Right lobe of liver (tissue), 6 donors: ENCODE data around the gene TICRR. TPM values are rescaled to one million over a fixed set of nuclear protein-coding genes. Genes with fewer than 3 reads are reported as not detected.

Experiments
- ATAC-seq, 4 donors: fragments of 200-7000 bp; cut with Tn5 transposase; one replicate each; pipeline ENCODE4 v1.9.1; 2020; ENCODE audit warnings: mild to moderate bottlenecking in 4 of 4, moderate library complexity in 4 of 4
- DNase-seq, 3 donors: peaks; one replicate each; pipeline ENCODE4 v3.0.0-alpha.2; 2020
- H3K27ac ChIP-seq, 3 donors: fragments of 200-600 bp; one replicate each; pipeline ENCODE4 v1.8.0; 2022
- H3K27me3 ChIP-seq, 2 donors: fragments of 200-600 bp; one replicate each; pipeline ENCODE4 v1.8.0; 2022
- H3K36me3 ChIP-seq, 4 donors: fragments of 200-600 bp; sonication (generic) in 1 of 4; one replicate each; pipeline versions ENCODE4 v1.5.1 to v1.8.0; 2017 to 2022; ENCODE audit warnings: control low read depth in 1 of 4
- H3K4me1 ChIP-seq, 4 donors: fragments of 200-600 bp; sonication (generic) in 1 of 4; one replicate each; pipeline versions ENCODE4 v1.5.1 to v1.8.0; 2017 to 2022; ENCODE audit warnings: control low read depth in 1 of 4
- H3K4me3 ChIP-seq, 3 donors: fragments of 200-600 bp; one replicate each; pipeline ENCODE4 v1.8.0; 2022
- H3K9me3 ChIP-seq, 4 donors: fragments of 200-600 bp; sonication (generic) in 1 of 4; one replicate each; pipeline versions ENCODE4 v1.5.1 to v1.8.0; 2017 to 2022; ENCODE audit warnings: control low read depth in 1 of 4
- POLR2A ChIP-seq: fragments of 450-650 bp; IDR thresholded peaks from one replicate; pipeline ENCODE4 v1.6.1; 2017; ENCODE audit warnings: antibody characterized with exemption, mild to moderate bottlenecking
- WGBS: methylation state at CpG from one replicate; pipeline ENCODE4 v1.1.6; 2018; ENCODE audit warnings: low coverage, low lambda C conversion rate; ENCODE audit not compliant: insufficient coverage; ENCODE audit errors: missing lambda C conversion rate; 5-methylcytosine and 5-hydroxymethylcytosine counted together
- intact Hi-C, 2 donors: fragments of 100-400 bp; cut with DNase I; formaldehyde crosslinking; loops; one replicate each; pipeline versions ENCODE4 v1.11.2 to v1.14.1; 2022
- total RNA-seq, 6 experiments: library from RNA; depleted of rRNA in 2 of 6; stranded (reverse); fragments of >200 nt in 2 of 6; fragmentation: NEBNext Ultra II Directional in 3 of 6; extraction: Animal tissue kit (Norgen Biotek cat#: 25700) in 3 of 6; gene quantifications; one replicate each; pipeline versions ENCODE4 v1.1.0 to v1.2.4, GENCODE V29; 2016 to 2023
- TF ChIP-seq, protein P1 (sequence below), 4 donors: fragments of 200-600 bp in 3 of 4; fragments of 450-650 bp in 1 of 4; IDR thresholded peaks; one replicate each; pipeline versions ENCODE4 v1.5.1 to v1.8.0; 2016 to 2022; ENCODE audit warnings: antibody characterized with exemption in 4 of 4, mild to moderate bottlenecking in 2 of 4
- donor health status: DM: no; HTN: yes; CAD: no.
- donor health status: DM: no; HTN: no; CAD: no.
- donor health status: DM: no; HTN: no; CAD: no.
- donor health status: DM: no; HTN: yes; CAD: no.
- donor health status: DM: no; HTN: yes; CAD: no.

Gene TICRR
- total RNA-seq, 6 experiments from 2014 or later = 0.05 to 1.1 (median 0.24) TPM; not detected in 1

DNA sequence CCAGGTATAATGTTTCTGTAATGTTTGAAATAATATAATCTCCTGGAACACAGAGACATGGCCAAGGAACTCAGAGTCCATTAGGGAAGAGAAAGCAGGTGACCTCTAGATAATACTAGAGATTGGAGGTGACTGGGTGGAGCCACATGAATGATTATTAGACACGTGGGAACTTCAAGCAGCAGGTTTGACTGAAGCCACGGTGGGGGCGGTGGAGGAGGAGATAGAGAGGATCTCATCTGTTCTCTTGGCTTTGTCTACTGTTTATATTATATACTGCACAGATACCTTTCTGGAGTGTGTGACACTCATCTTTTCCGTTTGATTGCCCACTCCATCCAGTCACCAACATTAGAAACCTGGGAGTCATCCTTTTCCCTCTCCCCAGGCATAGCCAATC is 46.3 kb downstream of the TICRR start:
- ATAC-seq = no peak
- no peaks in the 10 kb centered on the region for H3K9me3 ChIP-seq
- no peak overlapping the region for H3K4me3 ChIP-seq
- TF ChIP-seq, protein P1, sequence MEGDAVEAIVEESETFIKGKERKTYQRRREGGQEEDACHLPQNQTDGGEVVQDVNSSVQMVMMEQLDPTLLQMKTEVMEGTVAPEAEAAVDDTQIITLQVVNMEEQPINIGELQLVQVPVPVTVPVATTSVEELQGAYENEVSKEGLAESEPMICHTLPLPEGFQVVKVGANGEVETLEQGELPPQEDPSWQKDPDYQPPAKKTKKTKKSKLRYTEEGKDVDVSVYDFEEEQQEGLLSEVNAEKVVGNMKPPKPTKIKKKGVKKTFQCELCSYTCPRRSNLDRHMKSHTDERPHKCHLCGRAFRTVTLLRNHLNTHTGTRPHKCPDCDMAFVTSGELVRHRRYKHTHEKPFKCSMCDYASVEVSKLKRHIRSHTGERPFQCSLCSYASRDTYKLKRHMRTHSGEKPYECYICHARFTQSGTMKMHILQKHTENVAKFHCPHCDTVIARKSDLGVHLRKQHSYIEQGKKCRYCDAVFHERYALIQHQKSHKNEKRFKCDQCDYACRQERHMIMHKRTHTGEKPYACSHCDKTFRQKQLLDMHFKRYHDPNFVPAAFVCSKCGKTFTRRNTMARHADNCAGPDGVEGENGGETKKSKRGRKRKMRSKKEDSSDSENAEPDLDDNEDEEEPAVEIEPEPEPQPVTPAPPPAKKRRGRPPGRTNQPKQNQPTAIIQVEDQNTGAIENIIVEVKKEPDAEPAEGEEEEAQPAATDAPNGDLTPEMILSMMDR (IDR thresholded peaks at IDR 0.05) = no peak
- no peak for TF ChIP-seq POLR2A
- no peak overlapping the region for H3K27ac ChIP-seq
- H3K36me3 ChIP-seq = no peaks in the 10 kb centered on the region
- DNase-seq = no peak
- no peaks in the 10 kb centered on the region for H3K27me3 ChIP-seq
- WGBS = 82% methylated on average over 4 of the region's 4 CpGs
- intact Hi-C loops = no loop called here
- H3K4me1 ChIP-seq = no peaks in the 10 kb centered on the region

DNA sequence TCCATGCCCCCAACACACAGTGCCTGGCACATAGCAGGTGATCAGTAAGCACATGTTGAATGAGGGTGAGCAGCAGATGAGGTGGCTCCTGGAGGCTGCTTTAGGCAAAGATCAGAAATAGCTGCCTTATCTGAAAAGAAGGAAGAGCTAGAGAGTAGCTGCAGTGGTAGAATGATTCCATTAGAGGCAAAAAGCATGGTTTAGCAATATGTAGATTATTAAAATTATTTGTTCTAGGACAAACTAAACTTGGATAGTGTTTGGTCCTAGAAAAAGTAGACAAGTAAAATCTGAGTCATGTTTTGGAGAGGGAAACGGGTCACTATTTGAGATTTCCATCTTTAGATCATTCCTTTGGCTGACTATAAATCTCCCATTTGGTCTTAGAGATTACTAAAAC is 47.9 kb downstream of the TICRR start:
- H3K27ac ChIP-seq = no peak overlapping the region
- ATAC-seq (no peak), DNase-seq (no peak)
- intact Hi-C loops = no loop called here
- H3K4me1 ChIP-seq = no peaks in the 10 kb centered on the region
- no peaks in the 10 kb centered on the region for H3K36me3 ChIP-seq
- H3K9me3 ChIP-seq = no peaks in the 10 kb centered on the region
- TF ChIP-seq POLR2A = no peak
- TF ChIP-seq, protein P1 (IDR thresholded peaks at IDR 0.05) = no peak
- whole genome bisulfite sequencing = 75% methylated on average over 1 of the region's 1 CpG
- H3K4me3 ChIP-seq = no peak overlapping the region
- H3K27me3 ChIP-seq = no peaks in the 10 kb centered on the region

DNA sequence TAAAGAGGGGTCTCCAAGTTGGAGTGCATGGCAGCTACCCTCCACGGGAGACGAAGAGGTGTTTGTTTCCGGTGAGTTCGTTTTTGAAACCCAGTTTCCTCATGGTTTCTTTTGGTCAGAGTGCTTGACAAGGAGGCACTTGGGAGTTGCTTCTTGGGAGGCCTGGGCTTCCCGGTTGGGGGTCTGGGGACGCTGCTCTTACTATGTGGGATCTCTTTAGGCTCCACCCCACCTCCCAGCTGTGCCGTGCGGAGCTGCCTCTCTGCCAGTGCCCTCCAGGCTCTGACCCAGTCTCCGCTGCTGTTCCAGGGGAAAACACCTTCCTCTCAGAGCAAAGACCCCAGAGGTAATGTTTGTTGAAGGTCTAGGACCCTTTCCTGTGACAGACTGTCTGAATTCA is 50.4 kb downstream of the TICRR start:
- H3K9me3 ChIP-seq = no peaks in the 10 kb centered on the region
- no peak for ATAC-seq
- WGBS = 96% methylated on average over 8 of the region's 9 CpGs

DNA sequence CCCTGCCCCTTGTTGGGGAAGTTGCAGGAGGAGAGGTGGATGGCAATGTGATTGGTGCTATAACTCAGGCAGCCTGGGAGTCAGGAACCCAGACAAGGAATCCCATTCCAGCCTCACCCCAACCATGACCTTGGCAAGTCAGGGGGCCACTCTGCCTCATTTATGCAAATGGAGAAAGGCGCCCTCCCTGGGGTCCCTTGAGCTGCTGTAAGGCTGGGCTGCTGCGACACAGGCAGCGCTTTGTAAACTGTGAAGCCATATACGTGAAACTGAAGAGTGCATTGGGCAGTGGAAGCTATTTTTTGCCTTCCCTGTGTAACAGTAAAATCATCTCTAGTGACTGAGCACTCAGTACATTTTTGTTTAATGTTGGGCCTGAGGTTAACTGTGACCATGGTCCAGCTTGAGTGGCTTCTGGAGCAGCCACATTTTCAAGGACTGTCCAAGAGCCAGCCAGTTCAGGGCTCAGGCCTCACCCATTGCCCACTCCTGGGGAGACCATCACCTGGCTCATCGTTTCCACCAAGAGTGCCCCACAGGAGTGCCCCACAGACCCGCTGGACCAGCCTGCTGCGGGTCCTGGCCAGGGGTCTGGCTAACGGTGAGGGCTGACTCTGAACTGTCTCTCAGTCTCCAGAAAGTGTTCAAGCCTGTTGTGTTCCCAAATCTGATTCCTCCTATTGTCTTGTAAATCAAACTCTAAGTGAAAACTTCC is 52.1 kb downstream of the TICRR start:
- DNase-seq (no peak), ATAC-seq (no peak)
- Histone ChIP-seq H3K4me3 (no peak overlapping the region), H3K4me1 (no peaks in the 10 kb centered on the region), H3K27ac (no peak overlapping the region), H3K9me3 (no peaks in the 10 kb centered on the region), H3K36me3 (no peaks in the 10 kb centered on the region), H3K27me3 (no peaks in the 10 kb centered on the region)
- TF ChIP-seq, protein P1 (IDR thresholded peaks at IDR 0.05) = no peak
- TF ChIP-seq POLR2A = no peak
- WGBS = no CpG with 5 or more reads among the region's 8 CpGs
- intact Hi-C loops = no loop called here

More for the DNA sequence above, 50.4 kb downstream of the TICRR start:
- Histone ChIP-seq H3K27me3 (no peaks in the 10 kb centered on the region), H3K36me3 (no peaks in the 10 kb centered on the region), H3K27ac (no peak overlapping the region), H3K4me1 (no peaks in the 10 kb centered on the region), H3K4me3 (no peak overlapping the region)
- no peak for TF ChIP-seq POLR2A
- TF ChIP-seq, protein P1 (IDR thresholded peaks at IDR 0.05) = no peak
- DNase-seq = no peak
- intact Hi-C loops = no loop called here
